GM23338 (cell line): ENCODE results near the gene IDH2. TPM values are rescaled to one million over a fixed set of nuclear protein-coding genes. Genes with fewer than 3 reads are reported as not detected.

Experiments
- ATAC-seq: fragments of 200-7000 bp; cut with Tn5 transposase; 3 replicates; pipeline ENCODE4 v1.9.1; 2020
- DNase-seq: peaks from one replicate; pipeline ENCODE4 v3.0.0-alpha.2; 2015; ENCODE audit warnings: low spot score
- H2AFZ ChIP-seq: fragments of 200-600 bp; sonication (generic); 2 replicates; pipeline ENCODE4 v1.8.0; 2016; ENCODE audit warnings: antibody characterized with exemption, mild to moderate bottlenecking, moderate library complexity
- H3F3A ChIP-seq: fragments of 200-600 bp; sonication (generic); replicated peaks from 2 replicates; pipeline ENCODE4 v1.8.0; 2017; ENCODE audit warnings: antibody characterized with exemption, mixed run types, low read depth
- H3K27ac ChIP-seq: fragments of 200-600 bp; sonication (generic); 2 replicates; pipeline ENCODE4 v1.6.1; 2016; ENCODE audit warnings: low read depth
- H3K27me3 ChIP-seq: fragments of 200-600 bp; sonication (generic); 2 replicates; pipeline ENCODE4 v1.8.0; 2016; ENCODE audit warnings: mild to moderate bottlenecking, mixed run types, moderate library complexity; ENCODE audit not compliant: insufficient read depth
- H3K36me3 ChIP-seq: fragments of 200-600 bp; sonication (generic); 2 replicates; pipeline ENCODE4 v1.8.0; 2016; ENCODE audit warnings: mild to moderate bottlenecking; ENCODE audit not compliant: insufficient read depth
- H3K4me1 ChIP-seq: fragments of 200-600 bp; sonication (generic); 2 replicates; pipeline ENCODE4 v1.8.0; 2016; ENCODE audit warnings: mild to moderate bottlenecking, moderate library complexity; ENCODE audit not compliant: insufficient read depth
- H3K4me2 ChIP-seq: fragments of 200-600 bp; sonication (generic); 2 replicates; pipeline ENCODE4 v1.7.1; 2017; ENCODE audit warnings: mixed run types
- H3K4me3 ChIP-seq: fragments of 200-600 bp; sonication (generic); 2 replicates; pipeline ENCODE4 v1.6.1; 2016; ENCODE audit warnings: mixed run types
- H3K79me2 ChIP-seq: fragments of 200-600 bp; sonication (generic); replicated peaks from 2 replicates; pipeline ENCODE4 v1.8.0; 2017; ENCODE audit warnings: mild to moderate bottlenecking; ENCODE audit not compliant: insufficient read depth
- H3K9me2 ChIP-seq: fragments of 200-600 bp; sonication (generic); 2 replicates; pipeline ENCODE4 v1.8.0; 2017; ENCODE audit not compliant: insufficient read depth
- H4K20me1 ChIP-seq: fragments of 200-600 bp; sonication (generic); replicated peaks from 2 replicates; pipeline ENCODE4 v1.8.0; 2017; ENCODE audit warnings: mild to moderate bottlenecking; ENCODE audit not compliant: insufficient read depth
- H3K27ac Mint-ChIP-seq: 2 replicates; pipeline ENCODE4 v1.8.0; 2020; ENCODE audit warnings: inconsistent platforms, mild to moderate bottlenecking, moderate library complexity, mixed read lengths
- H3K27me3 Mint-ChIP-seq: 3 replicates; pipeline ENCODE4 v1.8.0; 2022; ENCODE audit warnings: low read depth, mild to moderate bottlenecking, moderate library complexity, mixed read lengths, inconsistent platforms; ENCODE audit not compliant: insufficient read depth, poor library complexity
- H3K36me3 Mint-ChIP-seq: 3 replicates; pipeline ENCODE4 v1.8.0; 2021; ENCODE audit warnings: low read depth, mild to moderate bottlenecking, inconsistent platforms, moderate library complexity, mixed read lengths
- H3K4me1 Mint-ChIP-seq: 3 replicates; pipeline ENCODE4 v1.8.0; 2020; ENCODE audit warnings: mild to moderate bottlenecking, inconsistent platforms, mixed read lengths
- H3K4me3 Mint-ChIP-seq: 3 replicates; pipeline ENCODE4 v1.8.0; 2021; ENCODE audit warnings: moderate library complexity, mild to moderate bottlenecking, inconsistent platforms, mixed read lengths
- H3K9me3 Mint-ChIP-seq: 3 replicates; pipeline ENCODE4 v1.8.0; 2020; ENCODE audit warnings: moderate library complexity, mild to moderate bottlenecking, inconsistent platforms, mixed read lengths
- CREB1 ChIP-seq: fragments of 250-450 bp; sonication (Bioruptor Pico); IDR thresholded peaks from 2 replicates; pipeline ENCODE4 v1.5.0; 2020; ENCODE audit warnings: low read depth, mild to moderate bottlenecking, moderate library complexity
- EZH2 ChIP-seq: fragments of 200-600 bp; sonication (generic); IDR thresholded peaks from one replicate; pipeline ENCODE4 v1.8.0; 2017; ENCODE audit warnings: antibody characterized with exemption, mild to moderate bottlenecking, low read depth; ENCODE audit not compliant: unreplicated experiment
- EZH2phosphoT487 ChIP-seq: fragments of 200-600 bp; sonication (generic); IDR thresholded peaks from one replicate; pipeline ENCODE4 v1.8.1; 2018; ENCODE audit warnings: antibody characterized with exemption; ENCODE audit not compliant: unreplicated experiment
- JUNB ChIP-seq: IDR thresholded peaks from one replicate; pipeline ENCODE4 v1.6.1; 2016; ENCODE audit warnings: antibody characterized with exemption; ENCODE audit not compliant: unreplicated experiment
- NANOG ChIP-seq: IDR thresholded peaks from 2 replicates; pipeline ENCODE4 v1.6.1; 2016; ENCODE audit warnings: antibody characterized with exemption, borderline replicate concordance
- POLR2AphosphoS5 ChIP-seq: IDR thresholded peaks from 2 replicates; pipeline ENCODE4 v1.6.1; 2016; ENCODE audit warnings: antibody characterized with exemption, low read depth
- STAT1 ChIP-seq: IDR thresholded peaks from one replicate; pipeline ENCODE4 v1.6.1; 2016; ENCODE audit warnings: antibody characterized with exemption; ENCODE audit not compliant: unreplicated experiment
- ZNF114 ChIP-seq: fragments of 250-450 bp; sonication (Bioruptor Pico); IDR thresholded peaks from 2 replicates; pipeline ENCODE4 v1.5.0; 2020; ENCODE audit warnings: mild to moderate bottlenecking, moderate library complexity
- ZNF331 ChIP-seq: fragments of 250-450 bp; sonication (Bioruptor Pico); IDR thresholded peaks from 2 replicates; pipeline ENCODE4 v1.5.0; 2020; ENCODE audit warnings: low read depth, mild to moderate bottlenecking, moderate library complexity
- polyA plus RNA-seq: library from polyadenylated mRNA; unstranded; fragments of >200 nt; fragmentation: Nextera tagmentation; extraction: Ambion mirVana; gene quantifications from 2 replicates; pipeline ENCODE4 v1.2.1, GENCODE V29; 2016
- total RNA-seq: library from RNA; depleted of rRNA; stranded (reverse); fragments of >200 nt; shearing (Covaris generic); gene quantifications from 2 replicates; pipeline ENCODE4 v1.2.3, GENCODE V29; 2014
- TF ChIP-seq, protein P1 (sequence below): IDR thresholded peaks from 2 replicates; pipeline ENCODE4 v1.6.1; 2016; ENCODE audit warnings: antibody characterized with exemption
- TF ChIP-seq, protein P2 (sequence below): fragments of 250-450 bp; sonication (Bioruptor Pico); IDR thresholded peaks from 2 replicates; pipeline ENCODE4 v1.5.0; 2020; ENCODE audit warnings: mild to moderate bottlenecking, moderate library complexity

The IDH2 gene
- total and polyA plus RNA-seq, 2 experiments from 2014 or later = 54.9 to 64.0 TPM

DNA sequence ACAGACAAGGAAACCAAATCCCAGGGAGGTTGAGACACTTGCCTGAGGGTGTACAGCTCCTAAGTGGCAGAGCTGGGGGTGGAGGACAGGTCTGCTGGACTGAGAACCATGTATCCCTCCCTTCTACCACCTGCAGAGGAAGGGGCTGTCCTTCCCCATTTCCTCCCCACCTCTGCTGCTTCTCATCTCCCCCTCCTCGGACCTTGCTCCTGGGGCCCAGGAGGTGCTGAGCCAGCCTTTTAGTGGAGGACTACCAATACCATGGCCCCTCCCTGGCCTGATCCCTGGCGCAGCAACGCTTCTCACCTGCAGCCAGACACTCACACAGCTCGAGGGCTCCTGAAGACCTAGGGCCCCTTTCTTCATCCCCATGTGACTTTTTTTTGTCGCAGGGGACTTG lies 50.4 kb downstream of the IDH2 start:
- H3K4me3 ChIP-seq = no peak overlapping the region
- Mint-ChIP-seq H3K27me3 (peaks cover 12% of the 10 kb centered on the region), H3K27ac (no peak overlapping the region), H3K36me3 (no peaks in the 10 kb centered on the region; the same call in 2 of the 3 replicates), H3K4me1 (peaks cover 36% of the 10 kb centered on the region), H3K9me3 (no peaks in the 10 kb centered on the region), H3K4me3 (no peak overlapping the region)
- H2AFZ ChIP-seq = no peak overlapping the region
- H3K27ac ChIP-seq = no peak overlapping the region
- no peak for TF ChIP-seq ZNF331 (CRISPR knock-in tag)
- no peak for TF ChIP-seq EZH2phosphoT487
- no peak for TF ChIP-seq ZNF114 (CRISPR knock-in tag)
- TF ChIP-seq, protein P1, sequence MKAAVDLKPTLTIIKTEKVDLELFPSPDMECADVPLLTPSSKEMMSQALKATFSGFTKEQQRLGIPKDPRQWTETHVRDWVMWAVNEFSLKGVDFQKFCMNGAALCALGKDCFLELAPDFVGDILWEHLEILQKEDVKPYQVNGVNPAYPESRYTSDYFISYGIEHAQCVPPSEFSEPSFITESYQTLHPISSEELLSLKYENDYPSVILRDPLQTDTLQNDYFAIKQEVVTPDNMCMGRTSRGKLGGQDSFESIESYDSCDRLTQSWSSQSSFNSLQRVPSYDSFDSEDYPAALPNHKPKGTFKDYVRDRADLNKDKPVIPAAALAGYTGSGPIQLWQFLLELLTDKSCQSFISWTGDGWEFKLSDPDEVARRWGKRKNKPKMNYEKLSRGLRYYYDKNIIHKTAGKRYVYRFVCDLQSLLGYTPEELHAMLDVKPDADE = no peak
- TF ChIP-seq EZH2 = no peak
- no peaks in the 10 kb centered on the region for H3K36me3 ChIP-seq
- H3K4me1 ChIP-seq = peaks cover 8% of the 10 kb centered on the region
- H4K20me1 ChIP-seq = no peaks in the 10 kb centered on the region; the same call in 1 of the 2 replicates
- H3K9me2 ChIP-seq = no peaks in the 10 kb centered on the region
- no peaks in the 10 kb centered on the region for H3K27me3 ChIP-seq
- DNase-seq = no peak
- no peaks in the 10 kb centered on the region for H3K79me2 ChIP-seq
- no peak for ATAC-seq
- no peak overlapping the region for H3K4me2 ChIP-seq
- no peaks in the 10 kb centered on the region for H3F3A ChIP-seq

DNA sequence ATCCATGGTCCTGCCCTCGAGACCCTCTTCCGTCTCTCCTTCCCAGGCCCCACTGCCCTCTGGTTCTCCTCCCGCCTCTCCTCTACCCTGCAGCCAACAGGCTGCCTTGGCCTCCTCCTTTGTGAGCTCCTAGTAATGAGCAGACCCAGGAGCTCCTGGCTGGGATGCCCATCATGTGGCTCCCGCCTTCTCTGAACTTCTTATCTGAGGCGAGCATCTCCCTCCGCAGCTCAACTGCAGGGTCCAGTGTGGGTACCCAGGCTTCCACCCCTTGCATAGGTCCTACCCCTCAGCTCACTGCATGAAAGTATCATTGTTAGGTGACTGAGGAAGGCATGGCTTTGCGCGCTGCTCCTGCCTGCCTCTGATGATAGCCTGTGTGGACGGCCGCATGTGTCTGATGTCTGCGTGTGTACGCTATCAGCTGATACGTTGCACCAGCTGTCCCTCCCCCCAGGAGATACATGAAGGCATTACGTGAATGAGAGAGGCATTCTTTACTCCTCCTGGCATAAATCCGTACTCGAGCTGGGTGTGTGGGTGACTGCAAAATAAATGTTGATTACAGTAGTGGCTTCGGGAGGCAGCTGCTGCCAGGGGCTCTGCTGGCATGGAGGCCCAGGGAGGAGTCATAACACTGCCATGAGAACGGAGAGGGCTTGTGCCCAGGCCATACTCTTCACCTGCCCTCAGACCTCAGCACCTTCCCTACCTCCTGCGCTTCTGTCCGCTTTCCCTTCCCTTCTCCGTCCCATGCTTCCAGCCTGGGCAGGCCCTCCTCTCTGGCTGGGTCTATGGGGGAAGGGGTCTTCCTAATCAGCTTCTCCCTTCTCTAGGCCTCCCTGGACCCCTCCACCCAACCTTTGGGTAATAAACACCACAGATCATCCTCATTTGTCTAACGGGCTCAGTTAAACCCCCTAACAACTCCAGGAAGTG lies 52.3 kb downstream of the IDH2 start:
- H3K27ac Mint-ChIP-seq = peak overlapping the region; percentile 19; the same call in 1 of the 2 replicates
- no peaks in the 10 kb centered on the region for H3K9me3 Mint-ChIP-seq
- DNase-seq (no peak), ATAC-seq (no peak)
- no peak overlapping the region for H2AFZ ChIP-seq
- peaks cover 32% of the 10 kb centered on the region for H3K4me1 Mint-ChIP-seq
- no peaks in the 10 kb centered on the region for H3K36me3 ChIP-seq
- H3K4me3 ChIP-seq = no peak overlapping the region
- no peak overlapping the region for H3K4me2 ChIP-seq
- no peaks in the 10 kb centered on the region for H3K36me3 Mint-ChIP-seq
- H3K27me3 ChIP-seq = no peaks in the 10 kb centered on the region
- no peak overlapping the region for H3K4me3 Mint-ChIP-seq
- H3K27me3 Mint-ChIP-seq = peaks cover 12% of the 10 kb centered on the region
- peaks cover 7% of the 10 kb centered on the region for H3K4me1 ChIP-seq
- H4K20me1 ChIP-seq = no peaks in the 10 kb centered on the region; the same call in 1 of the 2 replicates
- H3F3A ChIP-seq = no peaks in the 10 kb centered on the region
- no peaks in the 10 kb centered on the region for H3K9me2 ChIP-seq
- no peaks in the 10 kb centered on the region; the same call in 1 of the 2 replicates for H3K79me2 ChIP-seq
- no peak overlapping the region for H3K27ac ChIP-seq
- TF ChIP-seq ZNF331 (CRISPR knock-in tag) (no peak), POLR2AphosphoS5 (no peak), STAT1 (no peak), NANOG (no peak), EZH2phosphoT487 (no peak), ZNF114 (CRISPR knock-in tag) (no peak), CREB1 (CRISPR knock-in tag) (no peak), EZH2 (no peak), JUNB (no peak)
- TF ChIP-seq, protein P2, sequence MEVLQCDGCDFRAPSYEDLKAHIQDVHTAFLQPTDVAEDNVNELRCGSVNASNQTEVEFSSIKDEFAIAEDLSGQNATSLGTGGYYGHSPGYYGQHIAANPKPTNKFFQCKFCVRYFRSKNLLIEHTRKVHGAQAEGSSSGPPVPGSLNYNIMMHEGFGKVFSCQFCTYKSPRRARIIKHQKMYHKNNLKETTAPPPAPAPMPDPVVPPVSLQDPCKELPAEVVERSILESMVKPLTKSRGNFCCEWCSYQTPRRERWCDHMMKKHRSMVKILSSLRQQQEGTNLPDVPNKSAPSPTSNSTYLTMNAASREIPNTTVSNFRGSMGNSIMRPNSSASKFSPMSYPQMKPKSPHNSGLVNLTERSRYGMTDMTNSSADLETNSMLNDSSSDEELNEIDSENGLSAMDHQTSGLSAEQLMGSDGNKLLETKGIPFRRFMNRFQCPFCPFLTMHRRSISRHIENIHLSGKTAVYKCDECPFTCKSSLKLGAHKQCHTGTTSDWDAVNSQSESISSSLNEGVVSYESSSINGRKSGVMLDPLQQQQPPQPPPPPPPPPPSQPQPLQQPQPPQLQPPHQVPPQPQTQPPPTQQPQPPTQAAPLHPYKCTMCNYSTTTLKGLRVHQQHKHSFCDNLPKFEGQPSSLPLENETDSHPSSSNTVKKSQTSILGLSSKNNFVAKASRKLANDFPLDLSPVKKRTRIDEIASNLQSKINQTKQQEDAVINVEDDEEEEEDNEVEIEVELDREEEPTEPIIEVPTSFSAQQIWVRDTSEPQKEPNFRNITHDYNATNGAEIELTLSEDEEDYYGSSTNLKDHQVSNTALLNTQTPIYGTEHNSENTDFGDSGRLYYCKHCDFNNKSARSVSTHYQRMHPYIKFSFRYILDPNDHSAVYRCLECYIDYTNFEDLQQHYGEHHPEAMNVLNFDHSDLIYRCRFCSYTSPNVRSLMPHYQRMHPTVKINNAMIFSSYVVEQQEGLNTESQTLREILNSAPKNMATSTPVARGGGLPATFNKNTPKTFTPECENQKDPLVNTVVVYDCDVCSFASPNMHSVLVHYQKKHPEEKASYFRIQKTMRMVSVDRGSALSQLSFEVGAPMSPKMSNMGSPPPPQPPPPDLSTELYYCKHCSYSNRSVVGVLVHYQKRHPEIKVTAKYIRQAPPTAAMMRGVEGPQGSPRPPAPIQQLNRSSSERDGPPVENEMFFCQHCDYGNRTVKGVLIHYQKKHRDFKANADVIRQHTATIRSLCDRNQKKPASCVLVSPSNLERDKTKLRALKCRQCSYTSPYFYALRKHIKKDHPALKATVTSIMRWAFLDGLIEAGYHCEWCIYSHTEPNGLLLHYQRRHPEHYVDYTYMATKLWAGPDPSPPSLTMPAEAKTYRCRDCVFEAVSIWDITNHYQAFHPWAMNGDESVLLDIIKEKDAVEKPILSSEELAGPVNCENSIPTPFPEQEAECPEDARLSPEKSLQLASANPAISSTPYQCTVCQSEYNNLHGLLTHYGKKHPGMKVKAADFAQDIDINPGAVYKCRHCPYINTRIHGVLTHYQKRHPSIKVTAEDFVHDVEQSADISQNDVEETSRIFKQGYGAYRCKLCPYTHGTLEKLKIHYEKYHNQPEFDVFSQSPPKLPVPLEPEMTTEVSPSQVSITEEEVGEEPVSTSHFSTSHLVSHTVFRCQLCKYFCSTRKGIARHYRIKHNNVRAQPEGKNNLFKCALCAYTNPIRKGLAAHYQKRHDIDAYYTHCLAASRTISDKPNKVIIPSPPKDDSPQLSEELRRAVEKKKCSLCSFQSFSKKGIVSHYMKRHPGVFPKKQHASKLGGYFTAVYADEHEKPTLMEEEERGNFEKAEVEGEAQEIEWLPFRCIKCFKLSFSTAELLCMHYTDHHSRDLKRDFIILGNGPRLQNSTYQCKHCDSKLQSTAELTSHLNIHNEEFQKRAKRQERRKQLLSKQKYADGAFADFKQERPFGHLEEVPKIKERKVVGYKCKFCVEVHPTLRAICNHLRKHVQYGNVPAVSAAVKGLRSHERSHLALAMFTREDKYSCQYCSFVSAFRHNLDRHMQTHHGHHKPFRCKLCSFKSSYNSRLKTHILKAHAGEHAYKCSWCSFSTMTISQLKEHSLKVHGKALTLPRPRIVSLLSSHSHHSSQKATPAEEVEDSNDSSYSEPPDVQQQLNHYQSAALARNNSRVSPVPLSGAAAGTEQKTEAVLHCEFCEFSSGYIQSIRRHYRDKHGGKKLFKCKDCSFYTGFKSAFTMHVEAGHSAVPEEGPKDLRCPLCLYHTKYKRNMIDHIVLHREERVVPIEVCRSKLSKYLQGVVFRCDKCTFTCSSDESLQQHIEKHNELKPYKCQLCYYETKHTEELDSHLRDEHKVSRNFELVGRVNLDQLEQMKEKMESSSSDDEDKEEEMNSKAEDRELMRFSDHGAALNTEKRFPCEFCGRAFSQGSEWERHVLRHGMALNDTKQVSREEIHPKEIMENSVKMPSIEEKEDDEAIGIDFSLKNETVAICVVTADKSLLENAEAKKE (CRISPR knock-in tag) = no peak
- TF ChIP-seq, protein P1 = no peak
